Activated T-helper 1 cell treated with anti-CD3 and anti-CD28 coated beads, Interleukin-12 subunit alpha, Interleukin-12 subunit beta, Interleukin-2, Interleukin-4 antibody, amounts not matched to agents 30 ng/mL and 10 ng/mL and 1 ng/mL, durations not matched to agents 14 hours and 24 hours and 36 hours (primary cell): ENCODE data around the gene C9orf153. TPM values are rescaled to one million over a fixed set of nuclear protein-coding genes. Genes with fewer than 3 reads are reported as not detected.
"Not testable (repeated sequence)": the region's sequence is repeated elsewhere in the genome, so short reads cannot be mapped to it uniquely, and the experiment has no call there.

Experiments
- DNase-seq: peaks from one replicate; pipeline ENCODE4 v3.0.0; 2021; ENCODE audit warnings: low spot score
- H3K27ac Mint-ChIP-seq: one replicate; pipeline ENCODE4 v1.8.0; 2021; ENCODE audit warnings: mild to moderate bottlenecking, mixed read lengths
- H3K27me3 Mint-ChIP-seq: one replicate; pipeline ENCODE4 v1.8.0; 2022; ENCODE audit warnings: mild to moderate bottlenecking, moderate library complexity, mixed read lengths; ENCODE audit not compliant: insufficient read depth
- H3K36me3 Mint-ChIP-seq: one replicate; pipeline ENCODE4 v1.8.0; 2021; ENCODE audit warnings: low read depth, mixed read lengths
- H3K4me1 Mint-ChIP-seq: one replicate; pipeline ENCODE4 v1.8.0; 2021; ENCODE audit warnings: low read depth, mixed read lengths
- H3K4me3 Mint-ChIP-seq: one replicate; pipeline ENCODE4 v1.8.0; 2021; ENCODE audit warnings: mild to moderate bottlenecking, moderate library complexity, mixed read lengths
- H3K9me3 Mint-ChIP-seq: one replicate; pipeline ENCODE4 v1.8.0; 2021; ENCODE audit warnings: mixed read lengths
- intact Hi-C: fragments of 100-400 bp; cut with micrococcal nuclease; formaldehyde crosslinking; loops from one replicate; pipeline ENCODE4 v1.15.1; 2024
- total RNA-seq: library from RNA; stranded (reverse); gene quantifications from 2 replicates; pipeline ENCODE4 v1.2.3, GENCODE V29; 2022

The C9orf153 gene
- 0.34 TPM in 1 of 2 replicates, not detected in the other for total RNA-seq

GRCh38 chr9:86259557-86259956, at the start of gene C9orf153:
TSS of gene C9orf153 (minus strand) at chr9:86259657. CDS start at chr9:86229603, 30,054 bp downstream.
- Mint-ChIP-seq H3K4me1 (no peaks in the 10 kb centered on the region), H3K27ac (no peak within 1 kb of the TSS), H3K27me3 (no peaks in the 10 kb centered on the region), H3K9me3 (no peaks in the 10 kb centered on the region), H3K36me3 (peaks cover 15% of the 10 kb centered on the region), H3K4me3 (no peak within 1 kb of the TSS)
- no peak for DNase-seq
- intact Hi-C loops: no loop called here

- Mint-ChIP-seq H3K27me3 (no peaks in the 10 kb centered on the region), H3K4me1 (peaks cover 13% of the 10 kb centered on the region), H3K27ac (no peak overlapping the region), H3K9me3 (no peaks in the 10 kb centered on the region), H3K36me3 (peaks cover 70% of the 10 kb centered on the region), H3K4me3 (no peak overlapping the region)
- DNase-seq: no peak
- intact Hi-C loops: no loop called here
Observed at GRCh38 chr9:86308687-86309086, 49.2 kb upstream of the C9orf153 start.

- intact Hi-C loops: loop anchor here (2.0 to 5.0 kb wide), 3 partner anchors 15 to 48 kb away; partner anchors contain the start of gene TUT7
- Mint-ChIP-seq H3K36me3 (peaks cover 64% of the 10 kb centered on the region), H3K9me3 (no peaks in the 10 kb centered on the region)
Observed at GRCh38 chr9:86304236-86304730, 44.8 kb upstream of the C9orf153 start.

GRCh38 chr9:86303316-86303975, 44.0 kb upstream of the C9orf153 start:
- Mint-ChIP-seq H3K9me3 (no peaks in the 10 kb centered on the region), H3K27ac (peak overlapping the region; percentile 71), H3K4me1 (peaks cover 39% of the 10 kb centered on the region), H3K4me3 (peak overlapping the region; percentile 19), H3K27me3 (no peaks in the 10 kb centered on the region), H3K36me3 (peaks cover 68% of the 10 kb centered on the region)
- DNase-seq: peak; percentile 43
- intact Hi-C loops: loop anchor here (5.0 kb wide), 2 partner anchors 34 to 49 kb away; partner anchors contain the start of gene TUT7

More at GRCh38 chr9:86304236-86304730, 44.8 kb upstream of the C9orf153 start:
- no peak overlapping the region for H3K27ac Mint-ChIP-seq
- DNase-seq: no peak
- H3K4me1 Mint-ChIP-seq: peaks cover 35% of the 10 kb centered on the region
- no peak overlapping the region for H3K4me3 Mint-ChIP-seq
- H3K27me3 Mint-ChIP-seq: no peaks in the 10 kb centered on the region

GRCh38 chr9:86301686-86302085, 42.2 kb upstream of the C9orf153 start:
- no peaks in the 10 kb centered on the region for H3K9me3 Mint-ChIP-seq
- no peak overlapping the region for H3K4me3 Mint-ChIP-seq
- intact Hi-C loops: loop anchor here (5.0 kb wide), 2 partner anchors 36 to 51 kb away; partner anchors contain the start of gene TUT7
- peaks cover 72% of the 10 kb centered on the region for H3K36me3 Mint-ChIP-seq
- DNase-seq: no peak
- H3K4me1 Mint-ChIP-seq: peaks cover 48% of the 10 kb centered on the region
- H3K27me3 Mint-ChIP-seq: no peaks in the 10 kb centered on the region
- H3K27ac Mint-ChIP-seq: no peak overlapping the region

GRCh38 chr9:86300701-86301100, 41.2 kb upstream of the C9orf153 start:
- Mint-ChIP-seq H3K9me3 (no peaks in the 10 kb centered on the region), H3K4me3 (no peak overlapping the region), H3K27ac (peak overlapping the region; percentile 12), H3K27me3 (no peaks in the 10 kb centered on the region), H3K4me1 (peaks cover 52% of the 10 kb centered on the region), H3K36me3 (peaks cover 68% of the 10 kb centered on the region)
- DNase-seq: no peak
- intact Hi-C loops: loop anchor here (5.0 kb wide), 2 partner anchors 37 to 52 kb away; partner anchors contain the start of gene TUT7

GRCh38 chr9:86298873-86299272, 39.4 kb upstream of the C9orf153 start:
- Mint-ChIP-seq H3K4me1 (peaks cover 45% of the 10 kb centered on the region), H3K27me3 (no peaks in the 10 kb centered on the region), H3K9me3 (no peaks in the 10 kb centered on the region), H3K36me3 (peaks cover 60% of the 10 kb centered on the region), H3K4me3 (no peak overlapping the region), H3K27ac (no peak overlapping the region)
- intact Hi-C loops: no loop called here
- no peak for DNase-seq

GRCh38 chr9:86290341-86290740, 30.9 kb upstream of the C9orf153 start:
- intact Hi-C loops, H3K27ac Mint-ChIP-seq, H3K4me3 Mint-ChIP-seq, H3K9me3 Mint-ChIP-seq, H3K27me3 Mint-ChIP-seq, H3K4me1 Mint-ChIP-seq, DNase-seq: not testable (repeated sequence)
- H3K36me3 Mint-ChIP-seq: peaks cover 19% of the 10 kb centered on the region

- intact Hi-C loops: no loop called here
- Mint-ChIP-seq H3K27me3 (no peaks in the 10 kb centered on the region), H3K36me3 (peaks cover 15% of the 10 kb centered on the region), H3K4me1 (peaks cover under 1% of the 10 kb centered on the region), H3K4me3 (no peak overlapping the region), H3K27ac (no peak overlapping the region), H3K9me3 (no peaks in the 10 kb centered on the region)
- no peak for DNase-seq
Observed at GRCh38 chr9:86288499-86289198, 29.2 kb upstream of the C9orf153 start.

- Mint-ChIP-seq H3K9me3 (no peaks in the 10 kb centered on the region), H3K27me3 (no peaks in the 10 kb centered on the region), H3K4me1 (peaks cover 8% of the 10 kb centered on the region), H3K4me3 (no peak overlapping the region), H3K36me3 (peaks cover 12% of the 10 kb centered on the region), H3K27ac (no peak overlapping the region)
- intact Hi-C loops: no loop called here
- no peak for DNase-seq
Observed at GRCh38 chr9:86287013-86287412, 27.6 kb upstream of the C9orf153 start.

- peaks cover 14% of the 10 kb centered on the region for H3K36me3 Mint-ChIP-seq
- no peaks in the 10 kb centered on the region for H3K9me3 Mint-ChIP-seq
- no peak overlapping the region for H3K4me3 Mint-ChIP-seq
- H3K27ac Mint-ChIP-seq: no peak overlapping the region
- no peak for DNase-seq
- intact Hi-C loops: no loop called here
- H3K4me1 Mint-ChIP-seq: peaks cover 11% of the 10 kb centered on the region
- H3K27me3 Mint-ChIP-seq: no peaks in the 10 kb centered on the region
Observed at GRCh38 chr9:86286278-86286677, 26.8 kb upstream of the C9orf153 start.

- no peak overlapping the region for H3K27ac Mint-ChIP-seq
- H3K4me1 Mint-ChIP-seq: peaks cover 20% of the 10 kb centered on the region
- no peaks in the 10 kb centered on the region for H3K27me3 Mint-ChIP-seq
- H3K9me3 Mint-ChIP-seq: no peaks in the 10 kb centered on the region
- no peak overlapping the region for H3K4me3 Mint-ChIP-seq
- intact Hi-C loops: no loop called here
- DNase-seq: no peak
- H3K36me3 Mint-ChIP-seq: peaks cover 18% of the 10 kb centered on the region
Observed at GRCh38 chr9:86285261-86285660, 25.8 kb upstream of the C9orf153 start.

GRCh38 chr9:86282979-86283535, 23.6 kb upstream of the C9orf153 start:
- H3K27me3 Mint-ChIP-seq: no peaks in the 10 kb centered on the region
- no peak for DNase-seq
- intact Hi-C loops: loop anchor here (1.0 to 5.0 kb wide), 5 partner anchors 54 to 342 kb away; partner anchors contain the start of genes NAA35 and TUT7
- H3K27ac Mint-ChIP-seq: peak overlapping the region; percentile 96
- peak overlapping the region; percentile 89 for H3K4me3 Mint-ChIP-seq
- no peaks in the 10 kb centered on the region for H3K9me3 Mint-ChIP-seq
- peaks cover 36% of the 10 kb centered on the region for H3K4me1 Mint-ChIP-seq
- peaks cover 25% of the 10 kb centered on the region for H3K36me3 Mint-ChIP-seq
